DND-41 (cell line): ENCODE measurements around the gene ABCC9.

ENCODE experiments used
- ATAC-seq: fragments of 200-7000 bp; cut with Tn5 transposase; 3 replicates; pipeline ENCODE4 v1.9.1; 2021; ENCODE audit warnings: low read depth; ENCODE audit not compliant: insufficient read depth
- DNase-seq: peaks from one replicate; pipeline ENCODE4 v3.0.0-alpha.2; 2020
- H2AFZ ChIP-seq: 2 replicates; pipeline ENCODE4 v1.6.0; 2012; ENCODE audit warnings: low read depth, low read length
- H3K27ac ChIP-seq: 2 replicates; pipeline ENCODE4 v1.5.1; 2012; ENCODE audit warnings: low read length, inconsistent platforms
- H3K27me3 ChIP-seq: fragments of 200-600 bp; sonication (generic); 2 replicates; pipeline ENCODE4 v1.6.0; 2012; ENCODE audit warnings: low read length, mild to moderate bottlenecking, inconsistent platforms; ENCODE audit not compliant: insufficient read depth, poor library complexity
- H3K36me3 ChIP-seq: 2 replicates; pipeline ENCODE4 v1.5.1; 2012; ENCODE audit warnings: low read length, inconsistent platforms; ENCODE audit not compliant: insufficient read depth
- H3K4me1 ChIP-seq: 2 replicates; pipeline ENCODE4 v1.5.1; 2012; ENCODE audit warnings: mild to moderate bottlenecking, low read length; ENCODE audit not compliant: insufficient read depth
- H3K4me2 ChIP-seq: 2 replicates; pipeline ENCODE4 v1.6.0; 2012; ENCODE audit warnings: mild to moderate bottlenecking, moderate library complexity, low read length, inconsistent platforms; ENCODE audit not compliant: insufficient read depth
- H3K4me3 ChIP-seq, 2 experiments: fragments of 200-600 bp in 1 of 2; shearing (Covaris generic) in 1 of 2; 2 replicates each; pipeline ENCODE4 v1.5.1; 2012 to 2016; ENCODE audit warnings: inconsistent platforms in 2 of 2, low read length in 2 of 2, mild to moderate bottlenecking in 2 of 2, low read depth in 1 of 2, moderate library complexity in 1 of 2
- H3K79me2 ChIP-seq: 2 replicates; pipeline ENCODE4 v1.6.0; 2012; ENCODE audit warnings: low read length, inconsistent platforms; ENCODE audit not compliant: insufficient read depth
- H3K9ac ChIP-seq: 2 replicates; pipeline ENCODE4 v1.6.0; 2012; ENCODE audit warnings: low read depth, mild to moderate bottlenecking, inconsistent platforms, low read length, moderate library complexity
- H3K9me3 ChIP-seq: 2 replicates; pipeline ENCODE4 v1.5.1; 2012; ENCODE audit warnings: low read length, moderate library complexity, mild to moderate bottlenecking, inconsistent platforms; ENCODE audit not compliant: insufficient read depth, severe bottlenecking
- H4K20me1 ChIP-seq: 2 replicates; pipeline ENCODE4 v1.6.0; 2012; ENCODE audit warnings: low read length; ENCODE audit not compliant: insufficient read depth
- EZH2 ChIP-seq: IDR thresholded peaks from 3 replicates; pipeline ENCODE4 v1.6.1; 2012; ENCODE audit warnings: borderline replicate concordance, low read depth, mild to moderate bottlenecking, moderate library complexity, low read length, inconsistent platforms; ENCODE audit not compliant: severe bottlenecking
- TF ChIP-seq, protein P1 (sequence below): IDR thresholded peaks from 2 replicates; pipeline ENCODE4 v1.5.1; 2012; ENCODE audit warnings: borderline replicate concordance, low read length, moderate library complexity, mild to moderate bottlenecking; ENCODE audit not compliant: poor library complexity, severe bottlenecking; ENCODE audit errors: extremely low read depth

Gene ABCC9

DNA sequence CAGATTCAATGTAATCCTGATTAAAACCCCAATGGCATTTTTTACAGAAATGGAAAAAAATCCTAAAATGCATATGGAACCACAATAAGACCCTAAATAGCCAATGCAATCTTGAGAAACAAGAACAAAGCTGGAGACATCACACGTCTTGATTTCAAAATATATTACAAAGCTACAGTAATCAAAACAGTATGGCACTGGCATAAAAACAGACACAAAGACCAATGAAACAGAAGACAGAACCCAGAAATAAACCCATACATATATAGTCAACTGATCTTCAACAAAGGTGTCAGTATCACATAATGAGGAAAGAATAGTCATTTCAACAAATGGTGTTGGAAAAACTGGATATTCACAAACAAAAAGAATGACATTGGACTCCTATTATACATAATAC lies 9.4 kb upstream of the ABCC9 start:
- H3K36me3 ChIP-seq, result no peaks in the 10 kb centered on the region
- H3K27me3 ChIP-seq, result no peaks in the 10 kb centered on the region
- no peak overlapping the region for H3K9ac ChIP-seq
- H4K20me1 ChIP-seq, result no peaks in the 10 kb centered on the region
- H3K4me1 ChIP-seq, result no peaks in the 10 kb centered on the region
- no peak overlapping the region for H3K4me3 ChIP-seq
- H3K79me2 ChIP-seq, result no peaks in the 10 kb centered on the region
- no peak for DNase-seq
- H3K4me2 ChIP-seq, result no peak overlapping the region
- no peak overlapping the region for H2AFZ ChIP-seq
- H3K27ac ChIP-seq, result no peak overlapping the region
- no peak for ATAC-seq
- H3K9me3 ChIP-seq, result peaks cover 6% of the 10 kb centered on the region
- TF ChIP-seq, protein P1, sequence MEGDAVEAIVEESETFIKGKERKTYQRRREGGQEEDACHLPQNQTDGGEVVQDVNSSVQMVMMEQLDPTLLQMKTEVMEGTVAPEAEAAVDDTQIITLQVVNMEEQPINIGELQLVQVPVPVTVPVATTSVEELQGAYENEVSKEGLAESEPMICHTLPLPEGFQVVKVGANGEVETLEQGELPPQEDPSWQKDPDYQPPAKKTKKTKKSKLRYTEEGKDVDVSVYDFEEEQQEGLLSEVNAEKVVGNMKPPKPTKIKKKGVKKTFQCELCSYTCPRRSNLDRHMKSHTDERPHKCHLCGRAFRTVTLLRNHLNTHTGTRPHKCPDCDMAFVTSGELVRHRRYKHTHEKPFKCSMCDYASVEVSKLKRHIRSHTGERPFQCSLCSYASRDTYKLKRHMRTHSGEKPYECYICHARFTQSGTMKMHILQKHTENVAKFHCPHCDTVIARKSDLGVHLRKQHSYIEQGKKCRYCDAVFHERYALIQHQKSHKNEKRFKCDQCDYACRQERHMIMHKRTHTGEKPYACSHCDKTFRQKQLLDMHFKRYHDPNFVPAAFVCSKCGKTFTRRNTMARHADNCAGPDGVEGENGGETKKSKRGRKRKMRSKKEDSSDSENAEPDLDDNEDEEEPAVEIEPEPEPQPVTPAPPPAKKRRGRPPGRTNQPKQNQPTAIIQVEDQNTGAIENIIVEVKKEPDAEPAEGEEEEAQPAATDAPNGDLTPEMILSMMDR, result no peak
- no peak for TF ChIP-seq EZH2

DNA sequence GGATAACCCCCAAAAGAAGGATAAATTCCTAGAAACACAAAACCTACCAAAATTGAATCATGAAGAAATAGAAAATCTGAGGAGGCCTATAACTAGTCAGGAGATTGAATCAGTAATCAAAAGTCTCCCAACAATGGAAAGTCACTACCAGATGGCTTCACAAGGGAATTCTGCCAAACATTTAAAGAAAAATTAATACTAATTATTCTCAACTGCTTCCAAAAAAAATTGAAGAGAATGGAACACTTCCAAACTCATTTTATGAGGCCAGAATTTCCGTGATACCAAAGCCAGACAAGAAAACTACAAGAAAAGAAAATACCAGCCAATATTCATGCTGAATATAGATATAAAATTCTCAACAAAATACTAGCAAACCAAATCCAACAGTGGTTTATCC lies 7.8 kb upstream of the ABCC9 start:
- Histone ChIP-seq H3K4me3 (no peak overlapping the region), H3K36me3 (no peaks in the 10 kb centered on the region), H3K27me3 (no peaks in the 10 kb centered on the region), H2AFZ (no peak overlapping the region), H3K9me3 (peaks cover 6% of the 10 kb centered on the region), H3K4me2 (no peak overlapping the region), H3K79me2 (no peaks in the 10 kb centered on the region), H3K4me1 (no peaks in the 10 kb centered on the region), H4K20me1 (no peaks in the 10 kb centered on the region), H3K27ac (no peak overlapping the region), H3K9ac (no peak overlapping the region)
- ATAC-seq, result no peak
- DNase-seq, result no peak
- no peak for TF ChIP-seq EZH2
- TF ChIP-seq, protein P1, result no peak

DNA sequence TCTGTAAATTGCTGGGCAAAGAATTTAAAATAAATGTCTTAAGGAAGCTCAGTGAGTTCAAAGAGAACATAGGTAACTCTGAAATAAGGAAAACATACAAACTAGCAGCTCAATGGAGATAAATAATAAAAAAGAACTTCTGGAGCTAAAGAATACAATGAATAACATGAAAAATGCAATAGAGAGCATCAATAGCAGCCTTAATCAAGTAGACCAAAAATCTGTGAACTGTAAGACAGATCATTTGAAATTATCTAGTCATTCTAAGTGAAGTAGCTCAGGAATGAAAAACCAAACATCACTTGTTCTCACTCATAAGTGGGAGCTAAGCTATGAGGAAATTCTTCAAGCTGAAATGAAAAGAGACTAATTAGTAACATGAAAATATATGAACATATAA lies 5.8 kb upstream of the ABCC9 start:
- Histone ChIP-seq H3K27me3 (no peaks in the 10 kb centered on the region), H3K79me2 (no peaks in the 10 kb centered on the region), H3K9me3 (peaks cover 6% of the 10 kb centered on the region), H3K36me3 (no peaks in the 10 kb centered on the region), H3K9ac (no peak overlapping the region), H3K4me2 (no peak overlapping the region), H4K20me1 (no peaks in the 10 kb centered on the region), H3K4me3 (no peak overlapping the region), H2AFZ (no peak overlapping the region), H3K4me1 (no peaks in the 10 kb centered on the region), H3K27ac (no peak overlapping the region)
- DNase-seq (no peak), ATAC-seq (no peak)
- no peak for TF ChIP-seq EZH2
- TF ChIP-seq, protein P1, result no peak

DNA sequence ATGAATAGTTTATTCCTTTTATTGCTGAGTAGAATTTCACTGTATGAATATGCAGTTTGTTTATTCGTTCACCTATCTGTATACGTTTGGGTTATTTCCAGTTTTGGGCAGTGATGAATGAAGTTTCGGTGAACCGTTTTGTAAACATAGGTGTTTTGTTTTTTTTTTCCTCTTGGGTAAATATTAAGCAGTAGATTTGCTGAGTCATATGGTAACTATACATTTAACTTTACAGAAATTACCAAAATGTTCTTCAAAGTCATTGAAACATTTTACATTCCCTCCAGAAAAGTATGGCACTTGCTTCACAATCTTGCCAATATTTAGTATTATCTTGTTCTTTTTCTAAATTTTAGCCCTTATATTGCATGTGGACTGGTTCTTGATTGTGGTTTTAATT lies 3.8 kb upstream of the ABCC9 start:
- H3K9ac ChIP-seq, result no peak overlapping the region
- ATAC-seq (no peak), DNase-seq (no peak)
- no peaks in the 10 kb centered on the region for H4K20me1 ChIP-seq
- no peak overlapping the region for H3K27ac ChIP-seq
- no peak overlapping the region for H3K4me3 ChIP-seq
- H3K79me2 ChIP-seq, result no peaks in the 10 kb centered on the region
- H3K9me3 ChIP-seq, result peaks cover 3% of the 10 kb centered on the region
- TF ChIP-seq, protein P1, result no peak
- TF ChIP-seq EZH2, result no peak
- H3K36me3 ChIP-seq, result no peaks in the 10 kb centered on the region
- H3K4me1 ChIP-seq, result no peaks in the 10 kb centered on the region
- no peaks in the 10 kb centered on the region for H3K27me3 ChIP-seq
- H2AFZ ChIP-seq, result no peak overlapping the region
- no peak overlapping the region for H3K4me2 ChIP-seq
